CD1c-positive myeloid dendritic cell (primary cell): Measurements from ENCODE around the gene PPP1R14C.

Source experiments
- DNase-seq: peaks from one replicate; pipeline ENCODE4 v3.0.0-alpha.2; 2016; ENCODE audit errors: extremely low spot score

PPP1R14C gene

DNA sequence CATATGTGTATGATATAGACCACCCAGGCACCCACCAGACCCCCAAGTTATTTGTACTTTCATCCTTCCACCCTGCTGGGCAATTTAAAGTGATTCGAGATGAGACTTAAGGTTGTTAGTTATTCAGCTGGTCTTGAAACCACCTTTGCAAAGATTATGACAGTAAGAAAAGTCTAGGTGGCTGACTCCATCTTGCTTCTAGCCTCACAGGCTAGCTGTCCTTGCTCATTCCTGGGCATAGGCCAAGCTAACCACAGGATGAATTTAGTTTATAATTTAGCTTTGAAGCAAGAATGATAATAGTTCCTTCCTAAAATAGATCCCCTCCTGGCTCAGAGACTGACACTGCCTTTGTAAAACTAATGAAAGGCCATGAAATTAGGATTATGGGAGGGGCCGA, 154.0 kb downstream of the PPP1R14C start:
- no peak for DNase-seq

DNA sequence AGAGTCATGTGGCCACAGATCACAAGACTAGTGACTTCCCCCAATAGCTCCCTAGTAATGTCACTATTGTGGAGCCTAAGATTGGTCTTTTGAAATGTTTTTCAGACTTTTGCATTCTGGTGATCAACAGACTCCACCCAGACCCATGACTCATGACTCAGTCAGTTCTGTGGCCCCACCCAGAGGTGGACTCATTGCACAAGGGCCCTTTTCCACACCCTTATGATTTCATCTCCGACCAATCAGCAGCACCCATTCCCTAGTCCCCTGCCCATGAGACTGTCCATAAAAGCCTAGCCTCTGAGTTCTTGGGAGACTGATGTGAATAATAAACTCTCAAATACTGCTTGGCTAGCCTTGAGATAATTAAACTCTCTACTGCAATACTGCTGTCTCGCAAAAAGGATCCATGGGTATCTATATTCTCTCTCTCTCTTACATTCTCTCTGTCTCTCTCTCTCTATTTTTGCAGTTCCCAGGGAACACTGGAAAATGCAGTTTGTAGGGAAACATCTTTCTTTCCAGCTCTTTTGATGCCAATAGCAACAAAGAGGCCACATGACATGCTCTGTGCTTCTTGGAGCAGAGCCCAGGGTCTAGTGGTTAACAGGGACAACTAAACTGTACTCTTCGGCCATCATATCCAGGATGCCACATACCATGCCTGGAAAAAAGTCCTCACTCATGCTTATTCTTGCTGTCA, 154.6 kb downstream of the PPP1R14C start:
- DNase-seq, result peak; percentile 26

- no peak for DNase-seq
Observed at GRCh38 chr6:150298030-150298380, 155.2 kb downstream of the PPP1R14C start.

- no peak for DNase-seq
Observed at GRCh38 chr6:150298676-150299075, 155.8 kb downstream of the PPP1R14C start.
